ENCODE data around the gene SLC39A13. TPM values are rescaled to one million over a fixed set of nuclear protein-coding genes. Genes with fewer than 3 reads are reported as not detected.

Gene SLC39A13
- total and polyA plus RNA-seq, 2 of the 13 experiments (the other 11 are each of a cell fraction or from before 2014, with no cell fraction given) = 15.3 to 30.5 TPM

DNA sequence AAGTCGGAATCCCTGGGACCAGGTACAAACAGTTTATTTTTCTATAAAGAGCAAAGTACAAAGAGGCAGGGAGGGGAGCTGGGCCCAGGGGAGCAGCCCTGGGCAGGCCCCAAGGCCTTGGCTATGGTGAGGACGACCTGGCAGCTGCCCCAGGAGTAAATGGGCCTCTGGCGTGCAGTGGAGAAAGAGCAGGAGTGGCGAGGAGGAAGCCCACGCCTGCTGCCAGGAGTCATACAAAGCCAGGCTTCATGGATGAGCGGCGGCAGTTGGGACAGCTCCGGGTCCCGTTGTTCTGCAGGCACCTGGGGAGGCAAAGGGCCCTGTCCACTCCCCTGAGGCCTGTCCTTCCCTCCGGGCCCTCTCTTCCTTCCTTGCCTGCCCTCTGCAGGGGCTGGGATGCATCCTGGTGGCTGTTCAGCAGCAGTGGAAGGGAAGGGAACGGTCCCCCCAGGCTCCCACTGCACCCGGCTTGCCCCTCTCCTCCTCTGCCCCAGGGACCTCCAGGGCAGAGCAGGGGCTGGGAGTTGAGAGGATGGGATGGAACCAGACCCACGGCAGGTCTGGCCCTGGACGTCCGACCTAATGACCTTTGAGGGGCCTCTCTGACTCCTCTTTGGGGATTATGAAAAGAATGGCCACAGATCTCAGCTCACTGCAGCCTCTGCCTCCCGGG, 29.5 kb downstream of the SLC39A13 start (continued):
- TF ChIP-seq ZFP91 (CRISPR knock-in tag; IDR thresholded peaks at IDR 0.05; ENCODE audit: borderline replicate concordance) (peak; percentile 84; the same call in 1 of the 2 replicates), ZNF230 (CRISPR knock-in tag; IDR thresholded peaks at IDR 0.05) (no peak), WIZ (CRISPR knock-in tag; IDR thresholded peaks at IDR 0.05) (0 out of 2 replicates have a peak, but pooled peaks have one; percentile 31), HIVEP1 (CRISPR knock-in tag; IDR thresholded peaks at IDR 0.05) (no peak), RAD51 (IDR thresholded peaks at IDR 0.05; ENCODE audit: borderline replicate concordance) (no peak), ZSCAN22 (CRISPR knock-in tag; IDR thresholded peaks at IDR 0.05) (no peak), FOXC1 (CRISPR knock-in tag; IDR thresholded peaks at IDR 0.05; ENCODE audit: borderline replicate concordance) (peak; percentile 68; the same call in 1 of the 2 replicates), ZNF572 (CRISPR knock-in tag; IDR thresholded peaks at IDR 0.05) (no peak), GMEB2 (CRISPR knock-in tag; IDR thresholded peaks at IDR 0.05; ENCODE audit: low read depth) (no peak), ZNF556 (CRISPR knock-in tag; IDR thresholded peaks at IDR 0.05; ENCODE audit: borderline replicate concordance) (peak; percentile 14; the same call in 1 of the 2 replicates), IRF2 (CRISPR knock-in tag; IDR thresholded peaks at IDR 0.05) (0 out of 2 replicates have a peak, but pooled peaks have one; percentile 15), NR2F1 (CRISPR knock-in tag; IDR thresholded peaks at IDR 0.05) (peak; percentile 47 to 48; a peak in 2 of 4 replicates), ZKSCAN5 (CRISPR knock-in tag; IDR thresholded peaks at IDR 0.05) (peak; percentile 82), ZNF557 (CRISPR knock-in tag; IDR thresholded peaks at IDR 0.05) (no peak), DRAP1 (CRISPR knock-in tag; IDR thresholded peaks at IDR 0.05) (peak; percentile 57; the same call in 1 of the 2 replicates)
- TF ChIP-seq, protein P1, sequence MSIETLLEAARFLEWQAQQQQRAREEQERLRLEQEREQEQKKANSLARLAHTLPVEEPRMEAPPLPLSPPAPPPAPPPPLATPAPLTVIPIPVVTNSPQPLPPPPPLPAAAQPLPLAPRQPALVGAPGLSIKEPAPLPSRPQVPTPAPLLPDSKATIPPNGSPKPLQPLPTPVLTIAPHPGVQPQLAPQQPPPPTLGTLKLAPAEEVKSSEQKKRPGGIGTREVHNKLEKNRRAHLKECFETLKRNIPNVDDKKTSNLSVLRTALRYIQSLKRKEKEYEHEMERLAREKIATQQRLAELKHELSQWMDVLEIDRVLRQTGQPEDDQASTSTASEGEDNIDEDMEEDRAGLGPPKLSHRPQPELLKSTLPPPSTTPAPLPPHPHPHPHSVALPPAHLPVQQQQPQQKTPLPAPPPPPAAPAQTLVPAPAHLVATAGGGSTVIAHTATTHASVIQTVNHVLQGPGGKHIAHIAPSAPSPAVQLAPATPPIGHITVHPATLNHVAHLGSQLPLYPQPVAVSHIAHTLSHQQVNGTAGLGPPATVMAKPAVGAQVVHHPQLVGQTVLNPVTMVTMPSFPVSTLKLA (IDR thresholded peaks at IDR 0.05) = no peak
- TF ChIP-seq, protein P2, sequence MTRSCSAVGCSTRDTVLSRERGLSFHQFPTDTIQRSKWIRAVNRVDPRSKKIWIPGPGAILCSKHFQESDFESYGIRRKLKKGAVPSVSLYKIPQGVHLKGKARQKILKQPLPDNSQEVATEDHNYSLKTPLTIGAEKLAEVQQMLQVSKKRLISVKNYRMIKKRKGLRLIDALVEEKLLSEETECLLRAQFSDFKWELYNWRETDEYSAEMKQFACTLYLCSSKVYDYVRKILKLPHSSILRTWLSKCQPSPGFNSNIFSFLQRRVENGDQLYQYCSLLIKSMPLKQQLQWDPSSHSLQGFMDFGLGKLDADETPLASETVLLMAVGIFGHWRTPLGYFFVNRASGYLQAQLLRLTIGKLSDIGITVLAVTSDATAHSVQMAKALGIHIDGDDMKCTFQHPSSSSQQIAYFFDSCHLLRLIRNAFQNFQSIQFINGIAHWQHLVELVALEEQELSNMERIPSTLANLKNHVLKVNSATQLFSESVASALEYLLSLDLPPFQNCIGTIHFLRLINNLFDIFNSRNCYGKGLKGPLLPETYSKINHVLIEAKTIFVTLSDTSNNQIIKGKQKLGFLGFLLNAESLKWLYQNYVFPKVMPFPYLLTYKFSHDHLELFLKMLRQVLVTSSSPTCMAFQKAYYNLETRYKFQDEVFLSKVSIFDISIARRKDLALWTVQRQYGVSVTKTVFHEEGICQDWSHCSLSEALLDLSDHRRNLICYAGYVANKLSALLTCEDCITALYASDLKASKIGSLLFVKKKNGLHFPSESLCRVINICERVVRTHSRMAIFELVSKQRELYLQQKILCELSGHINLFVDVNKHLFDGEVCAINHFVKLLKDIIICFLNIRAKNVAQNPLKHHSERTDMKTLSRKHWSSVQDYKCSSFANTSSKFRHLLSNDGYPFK (CRISPR knock-in tag; IDR thresholded peaks at IDR 0.05; ENCODE audit: borderline replicate concordance) = peak; percentile 55; the same call in 1 of the 2 replicates
- TF ChIP-seq, protein P3, sequence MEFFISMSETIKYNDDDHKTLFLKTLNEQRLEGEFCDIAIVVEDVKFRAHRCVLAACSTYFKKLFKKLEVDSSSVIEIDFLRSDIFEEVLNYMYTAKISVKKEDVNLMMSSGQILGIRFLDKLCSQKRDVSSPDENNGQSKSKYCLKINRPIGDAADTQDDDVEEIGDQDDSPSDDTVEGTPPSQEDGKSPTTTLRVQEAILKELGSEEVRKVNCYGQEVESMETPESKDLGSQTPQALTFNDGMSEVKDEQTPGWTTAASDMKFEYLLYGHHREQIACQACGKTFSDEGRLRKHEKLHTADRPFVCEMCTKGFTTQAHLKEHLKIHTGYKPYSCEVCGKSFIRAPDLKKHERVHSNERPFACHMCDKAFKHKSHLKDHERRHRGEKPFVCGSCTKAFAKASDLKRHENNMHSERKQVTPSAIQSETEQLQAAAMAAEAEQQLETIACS (CRISPR knock-in tag; IDR thresholded peaks at IDR 0.05) = no peak
- TF ChIP-seq, protein P4, sequence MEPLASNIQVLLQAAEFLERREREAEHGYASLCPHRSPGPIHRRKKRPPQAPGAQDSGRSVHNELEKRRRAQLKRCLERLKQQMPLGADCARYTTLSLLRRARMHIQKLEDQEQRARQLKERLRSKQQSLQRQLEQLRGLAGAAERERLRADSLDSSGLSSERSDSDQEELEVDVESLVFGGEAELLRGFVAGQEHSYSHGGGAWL (CRISPR knock-in tag; IDR thresholded peaks at IDR 0.05) = peak; percentile 61; the same call in 1 of the 2 replicates
